ENCODE results near the gene MGMT. TPM values are rescaled to one million over a fixed set of nuclear protein-coding genes. Genes with fewer than 3 reads are reported as not detected.

The MGMT gene
- total and polyA plus RNA-seq, 9 of the 15 experiments (the other 6 are each of a cell fraction or from before 2014, with no cell fraction given), result 0.03 to 0.29 (median 0.11) TPM; not detected in 4

- CTCF ChIA-PET (ENCODE audit: low intra/inter-chr PET ratio), result no interaction called here
- in situ Hi-C loops (cut with MboI), result no loop called here
- DNase-seq (ENCODE audit: extremely low read depth in 1 of 4, low spot score in 3 of 4), result no peak
Measured at GRCh38 chr10:129774736-129775401, 307.8 kb downstream of the MGMT start.

More at GRCh38 chr10:129774736-129775401, 307.8 kb downstream of the MGMT start:
- Histone ChIP-seq H4K20me1 (replicated peaks; ENCODE audit: control insufficient read depth, insufficient read depth, low read length) (no peaks in the 10 kb centered on the region), H3K4me1 (replicated peaks in 1 of 2; ENCODE audit: control insufficient read depth in 2 of 2, insufficient read depth in 2 of 2, low read length in 2 of 2) (no peaks in the 10 kb centered on the region), H3K4me3 (no peak overlapping the region), H3K36me3 (ENCODE audit: control insufficient read depth, insufficient read depth, low read length) (no peaks in the 10 kb centered on the region), H3K79me2 (ENCODE audit: control insufficient read depth, insufficient read depth, low read length) (no peaks in the 10 kb centered on the region), H3K9ac (ENCODE audit: insufficient read depth in 1 of 2, low read depth in 2 of 2, low read length in 2 of 2) (no peak overlapping the region), H3K27me3 (ENCODE audit: control insufficient read depth in 2 of 2, insufficient read depth in 2 of 2, low read length in 2 of 2) (peaks cover 0 to 33% of the 10 kb centered on the region in 2 experiments; a peak in 3 of 5 replicates), H2AFZ (ENCODE audit: low read depth, low read length) (no peak overlapping the region), H3K9me1 (ENCODE audit: control insufficient read depth, insufficient read depth, low read length) (no peaks in the 10 kb centered on the region), H3K4me2 (ENCODE audit: insufficient read depth, low read length) (no peak overlapping the region), H3K9me3 (replicated peaks; ENCODE audit: control insufficient read depth, insufficient read depth, low read depth, low read length) (no peaks in the 10 kb centered on the region), H3K27ac (ENCODE audit: extremely low read depth, low read depth, low read length) (no peak overlapping the region)
- no peak for ATAC-seq
- WGBS (ENCODE audit: insufficient coverage, low coverage, missing lambda C conversion rate), result 2% methylated on average over 9 of the region's 13 CpGs
- POLR2A ChIA-PET, result no interaction called here
- intact Hi-C loops (cut with micrococcal nuclease), result no loop called here
- no TSS peak for BruUV-seq (replicated peaks)
- FAIRE-seq, result no peak
- TF ChIP-seq TGIF2 (CRISPR knock-in tag; IDR thresholded peaks at IDR 0.05), result no peak
- no peak for TF ChIP-seq ZNF79 (CRISPR knock-in tag; IDR thresholded peaks at IDR 0.05; ENCODE audit: low read depth)
- no peak for TF ChIP-seq ZNF778 (CRISPR knock-in tag; IDR thresholded peaks at IDR 0.05)
- no peak for TF ChIP-seq CCNT2 (IDR thresholded peaks at IDR 0.05; ENCODE audit: borderline replicate concordance, extremely low read depth, insufficient read length, low read depth, low read length)
- no peak for TF ChIP-seq KAT8 (IDR thresholded peaks at IDR 0.05; ENCODE audit: low read depth)
- TF ChIP-seq ZNF431 (CRISPR knock-in tag; IDR thresholded peaks at IDR 0.05), result no peak
- TF ChIP-seq PHF21A (IDR thresholded peaks at IDR 0.05; ENCODE audit: borderline replicate concordance, low read depth), result no peak
- no peak for TF ChIP-seq ZBTB26 (CRISPR knock-in tag; IDR thresholded peaks at IDR 0.05)
- TF ChIP-seq NRF1 (conservative IDR thresholded peaks at IDR 0.05 in 1 of 2, IDR thresholded peaks at IDR 0.05 in 1 of 2), result no peak
- TF ChIP-seq NFYB (IDR thresholded peaks at IDR 0.05; ENCODE audit: extremely low read depth, insufficient read length), result no peak
- no peak for TF ChIP-seq RBM39 (optimal IDR thresholded peaks at IDR 0.05; ENCODE audit: low read depth, low read length)

All from K562 (cell line).